Measurements from ENCODE around the gene LGALSL.

Gene LGALSL

DNA sequence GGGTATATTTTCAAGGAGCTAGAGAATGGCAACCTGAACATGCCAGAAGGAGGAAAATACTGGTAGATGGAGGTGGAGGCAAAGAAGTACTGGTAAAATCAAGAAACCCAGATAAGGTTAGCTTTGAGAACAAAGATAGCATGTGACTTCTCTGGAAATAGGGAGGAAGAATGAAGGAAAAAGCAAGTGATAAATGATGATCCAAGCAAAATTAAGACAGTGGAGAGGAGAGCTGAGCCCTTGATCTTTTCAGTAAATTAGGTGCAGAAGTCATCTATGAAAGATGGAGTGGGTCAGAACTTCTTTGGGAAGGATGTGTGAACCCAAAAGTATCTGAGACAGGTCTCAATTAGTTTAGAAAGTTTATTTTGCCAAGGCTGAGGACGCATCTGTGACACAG, 44.5 kb downstream of the LGALSL start:
- no peak for DNase-seq (ENCODE audit: low read depth)

DNA sequence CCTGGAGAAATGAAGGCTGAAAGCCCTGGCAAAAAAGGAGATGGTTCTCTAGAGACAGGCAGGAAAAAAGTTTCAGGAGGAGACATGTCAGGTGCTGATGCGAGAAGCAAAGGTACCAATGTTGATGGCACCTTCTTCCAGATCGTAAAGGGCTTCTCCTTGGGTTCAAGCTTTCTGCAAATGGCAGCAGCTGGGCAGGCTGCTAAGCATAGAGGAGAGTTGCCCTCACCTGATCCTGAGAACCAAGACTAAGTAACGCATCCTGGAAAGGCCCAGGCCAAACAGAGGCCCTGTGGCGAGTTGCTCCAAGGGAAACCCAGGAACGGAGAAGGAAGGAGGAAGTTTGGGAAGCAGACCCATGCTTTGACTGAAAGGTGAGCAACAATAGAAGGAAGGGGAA, 46.6 kb downstream of the LGALSL start:
- no peak for DNase-seq (ENCODE audit: low read depth)

DNA sequence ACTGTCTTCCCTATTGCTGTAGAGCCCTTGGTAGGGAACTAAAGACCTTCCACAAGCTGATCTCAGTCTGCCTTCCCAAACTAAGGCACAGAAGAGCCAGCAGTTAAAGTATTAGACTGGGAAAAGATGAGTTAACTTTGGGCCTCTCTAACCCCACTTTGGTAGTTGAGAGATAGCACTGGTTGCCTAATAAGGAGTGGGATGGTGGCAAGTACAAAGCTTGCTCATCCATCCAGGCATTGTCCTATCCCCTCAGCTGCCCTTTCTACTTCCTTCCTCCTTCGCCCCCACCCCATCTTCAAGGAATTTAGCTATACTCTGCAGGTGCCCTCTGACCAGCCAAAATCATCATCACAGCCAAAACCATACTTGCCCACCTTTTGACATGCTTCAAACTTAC, 48.0 kb downstream of the LGALSL start:
- DNase-seq (ENCODE audit: low read depth) = no peak

DNA sequence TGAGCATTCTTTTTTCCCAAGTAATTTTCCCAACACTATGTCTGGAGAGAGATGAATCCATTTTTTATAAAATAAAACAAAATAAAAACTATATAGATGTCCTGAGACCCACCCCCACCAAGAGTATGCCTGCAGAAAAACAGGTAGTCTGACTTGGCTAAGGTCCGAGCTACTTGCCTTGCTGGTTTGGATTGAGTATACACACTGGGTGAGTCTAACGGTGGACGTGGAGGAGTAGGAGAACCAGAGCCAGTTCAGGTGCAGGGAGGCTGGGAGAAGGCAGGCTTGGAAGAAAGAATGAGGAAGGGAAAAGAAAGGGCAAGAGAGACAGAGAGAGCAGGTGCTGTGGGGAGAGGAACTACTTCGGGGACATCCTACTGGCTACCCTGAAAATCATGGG, 48.9 kb downstream of the LGALSL start:
- no peak for DNase-seq (ENCODE audit: low read depth)

DNA sequence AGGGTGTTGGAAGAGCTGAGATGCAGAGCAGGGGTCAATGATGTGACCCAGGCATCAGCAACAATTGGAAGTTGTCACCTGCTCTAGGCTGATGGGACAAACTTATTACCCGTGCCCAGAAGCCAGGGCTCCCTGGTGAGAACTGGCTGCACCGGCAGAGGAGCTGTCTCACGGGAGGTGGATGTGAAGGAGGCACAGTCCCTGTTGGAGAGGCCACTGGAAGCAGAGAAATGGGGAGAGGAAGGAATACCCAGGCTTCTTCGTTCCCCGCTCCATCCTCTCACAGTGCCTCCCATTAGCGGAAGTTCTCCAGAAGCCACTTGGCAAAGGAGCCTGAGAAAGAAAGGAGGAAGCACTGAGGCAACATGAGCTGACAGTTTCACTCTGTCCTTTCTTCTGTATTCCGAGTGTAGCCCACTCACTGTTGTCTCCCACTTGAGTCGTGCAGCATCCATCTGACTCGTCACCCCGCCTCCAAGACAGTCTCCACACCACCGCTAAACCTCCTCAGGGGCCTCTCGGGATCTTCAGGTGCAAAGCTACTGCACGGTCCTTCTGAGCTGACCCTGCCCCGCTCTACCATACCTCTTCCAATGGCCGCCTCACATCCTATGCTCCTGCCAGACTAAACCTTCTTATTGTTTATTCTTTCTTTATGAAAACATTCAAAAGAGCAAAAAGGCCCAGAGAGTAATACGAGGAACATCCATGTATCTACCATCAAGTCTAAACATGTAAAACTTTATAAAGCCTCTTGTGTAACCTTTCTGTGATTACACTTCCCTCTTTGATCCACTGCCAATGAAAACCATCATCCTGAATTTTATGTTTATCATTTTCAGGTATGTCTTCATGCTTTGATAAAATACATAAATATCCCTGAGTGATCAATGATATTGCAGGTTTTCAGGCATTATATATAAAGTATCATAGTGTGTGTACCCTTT, 51.1 kb downstream of the LGALSL start:
- DNase-seq (ENCODE audit: low read depth) = no peak

DNA sequence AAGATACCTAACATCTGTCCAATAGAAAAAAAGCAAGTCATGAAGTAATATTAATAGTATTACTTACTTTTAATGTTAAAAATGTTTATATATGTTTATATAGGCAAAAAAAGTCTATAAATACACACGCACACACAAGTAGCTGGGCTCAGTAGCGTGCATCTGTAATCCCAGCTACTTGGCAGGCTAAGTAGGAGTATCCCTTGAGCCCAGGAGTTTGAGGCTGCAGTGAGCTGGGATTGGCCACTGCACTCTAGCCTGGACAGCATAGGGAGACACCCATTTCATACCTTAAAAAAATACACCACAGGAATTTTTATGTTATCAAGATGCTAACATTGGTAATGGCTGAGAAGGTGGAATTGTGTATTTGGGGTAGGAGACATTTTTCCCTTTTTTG, 52.7 kb downstream of the LGALSL start:
- no peak for DNase-seq (ENCODE audit: low read depth)

Data from stromal cell of bone marrow (primary cell).